Keratinocyte (primary cell): ENCODE data around the gene COPA. TPM values are rescaled to one million over a fixed set of nuclear protein-coding genes. Genes with fewer than 3 reads are reported as not detected.

Experiments
- DNase-seq: peaks from one replicate; pipeline ENCODE4 v3.0.0-alpha.2; 2011; ENCODE audit warnings: low read depth, missing footprints, low spot score
- FAIRE-seq: peaks from 2 replicates; lab custom pipeline; 2011; peaks lifted over from hg19 to GRCh38; lab: Jason Lieb, UNC
- H2AFZ ChIP-seq: 2 replicates; pipeline ENCODE4 v1.6.0; 2012; ENCODE audit warnings: low read length, control low read depth, inconsistent platforms; ENCODE audit not compliant: control insufficient read depth
- H3K27ac ChIP-seq: 2 replicates; pipeline ENCODE4 v1.5.1; 2011; ENCODE audit warnings: low read length; ENCODE audit not compliant: control insufficient read depth, insufficient read depth
- H3K27me3 ChIP-seq: 3 replicates; pipeline ENCODE4 v1.6.0; 2011; ENCODE audit warnings: low read length; ENCODE audit not compliant: control insufficient read depth, insufficient read depth; ENCODE audit errors: extremely low read depth
- H3K36me3 ChIP-seq, 2 experiments: 2 replicates in 1 of 2; 3 replicates in 1 of 2; pipeline ENCODE4 v1.5.1; 2011; ENCODE audit warnings: low read length in 2 of 2, mild to moderate bottlenecking in 1 of 2; ENCODE audit not compliant: control insufficient read depth in 2 of 2, insufficient read depth in 2 of 2; ENCODE audit errors: extremely low read depth in 1 of 2
- H3K4me1 ChIP-seq: 3 replicates; pipeline ENCODE4 v1.5.1; 2011; ENCODE audit warnings: low read length; ENCODE audit not compliant: control insufficient read depth, insufficient read depth; ENCODE audit errors: extremely low read depth
- H3K4me2 ChIP-seq: 3 replicates; pipeline ENCODE4 v1.6.0; 2011; ENCODE audit warnings: low read depth, low read length; ENCODE audit not compliant: control insufficient read depth, insufficient read depth; ENCODE audit errors: extremely low read depth
- H3K4me3 ChIP-seq, 3 experiments: fragments of 200-600 bp in 1 of 3; sonication (generic) in 1 of 3; 2 replicates in 2 of 3; 3 replicates in 1 of 3; pipeline ENCODE4 v1.5.1; 2011 to 2016; ENCODE audit warnings: low read length in 3 of 3, mild to moderate bottlenecking in 3 of 3, control low read depth in 2 of 3, inconsistent platforms in 1 of 3, low read depth in 1 of 3, mixed read lengths in 1 of 3, mixed run types in 1 of 3, moderate library complexity in 1 of 3; ENCODE audit not compliant: control insufficient read depth in 2 of 3, insufficient read depth in 2 of 3; ENCODE audit errors: extremely low read depth in 1 of 3
- H3K79me2 ChIP-seq: 2 replicates; pipeline ENCODE4 v1.6.0; 2012; ENCODE audit warnings: low read length; ENCODE audit not compliant: control insufficient read depth, insufficient read depth
- H3K9ac ChIP-seq: 3 replicates; pipeline ENCODE4 v1.6.0; 2011; ENCODE audit warnings: low read length; ENCODE audit not compliant: control insufficient read depth, insufficient read depth; ENCODE audit errors: extremely low read depth
- H3K9me1 ChIP-seq: 3 replicates; pipeline ENCODE4 v1.6.0; 2011; ENCODE audit warnings: low read length; ENCODE audit not compliant: control insufficient read depth, insufficient read depth; ENCODE audit errors: extremely low read depth
- H3K9me3 ChIP-seq: 2 replicates; pipeline ENCODE4 v1.5.1; 2012; ENCODE audit warnings: low read depth, low read length; ENCODE audit not compliant: control insufficient read depth
- H4K20me1 ChIP-seq: 3 replicates; pipeline ENCODE4 v1.6.0; 2011; ENCODE audit warnings: low read length; ENCODE audit not compliant: control insufficient read depth, insufficient read depth; ENCODE audit errors: extremely low read depth
- CTCF ChIP-seq, 3 experiments: IDR thresholded peaks in 1 of 3; conservative IDR thresholded peaks in 1 of 3; optimal IDR thresholded peaks in 1 of 3; 2 replicates in 2 of 3; 3 replicates in 1 of 3; pipeline versions ENCODE3 to v1.5.1; 2011; ENCODE audit warnings: low read length in 3 of 3, mild to moderate bottlenecking in 3 of 3, moderate library complexity in 2 of 3, control low read depth in 1 of 3, inconsistent platforms in 1 of 3; ENCODE audit not compliant: insufficient read depth in 2 of 3; ENCODE audit errors: extremely low read depth in 1 of 3
- EZH2 ChIP-seq: IDR thresholded peaks from one replicate; pipeline ENCODE4 v1.6.1; 2012; ENCODE audit warnings: inconsistent platforms, mild to moderate bottlenecking, low read length, moderate library complexity
- dilution Hi-C: fragments of 300-500 bp; cut with MboI; formaldehyde crosslinking; loops from one replicate; pipeline ENCODE4 v1.7.0; 2020; ENCODE audit warnings: low sequenced_read_pairs; ENCODE audit not compliant: extremely low pct_ligation_motif_present
- polyA plus RNA-seq, 5 experiments: library from polyadenylated mRNA; depleted of rRNA in 3 of 5; stranded (reverse) in 3 of 5; stranded (forward) in 1 of 5; unstranded in 1 of 5; fragments of >200 nt; gene quantifications; 1 replicate in 1 of 5; 2 replicates in 3 of 5; 3 replicates in 1 of 5; pipeline versions ENCODE4 v1.2.1 to v1.2.3, GENCODE V29; 2011 to 2012; ENCODE audit warnings: missing spikeins in 2 of 5, low read depth in 1 of 5, low replicate concordance in 1 of 5
- small RNA-seq, 3 experiments: library from RNA; depleted of rRNA; stranded (forward); fragments of <200 nt; gene quantifications; one replicate each; pipeline ENCODE3, GENCODE V24; 2012; ENCODE audit warnings: low read depth in 3 of 3, low replicate concordance in 1 of 3; ENCODE audit not compliant: insufficient read length in 3 of 3

The COPA gene
- polyA plus RNA-seq, 1 donor (not counting 4 experiments of a cell fraction or from before 2014, with no cell fraction given), result 169 TPM

- Histone ChIP-seq H3K79me2 (peaks cover 1% of the 10 kb centered on the region), H3K9me3 (no peaks in the 10 kb centered on the region), H3K27me3 (no peaks in the 10 kb centered on the region), H3K9ac (no peak overlapping the region), H2AFZ (no peak overlapping the region), H3K9me1 (no peaks in the 10 kb centered on the region), H3K36me3 (peaks cover 17 to 27% of the 10 kb centered on the region in 2 experiments), H3K4me2 (no peak overlapping the region), H3K4me3 (no peak overlapping the region), H3K4me1 (no peaks in the 10 kb centered on the region), H4K20me1 (no peaks in the 10 kb centered on the region), H3K27ac (no peak overlapping the region)
- TF ChIP-seq CTCF (optimal IDR thresholded peaks at IDR 0.05 in 1 of 3, IDR thresholded peaks at IDR 0.05 in 1 of 3, conservative IDR thresholded peaks at IDR 0.05 in 1 of 3; ENCODE audit: extremely low read depth in 1 of 3, insufficient read depth in 2 of 3, low read length in 3 of 3), result no peak
- TF ChIP-seq EZH2, result no peak
- dilution Hi-C loops, result no loop called here
- DNase-seq, result no peak
- no peak for FAIRE-seq
Observed at GRCh38 chr1:160239582-160240299, 103.3 kb downstream of the COPA start.

Small RNAs within 50 kb of the gene (small RNA-seq; reads per million reads assigned to genes)
- gene RF00019 (0 reads per million in 3 experiments), gene RNU4-42P (0 reads per million in 3 experiments)

Other genes with a start within 250 kb of the COPA start
- 16.5 to 32.6 TPM (median 20.6 TPM) in 3 replicates for gene IGSF8, start 244.6 kb downstream of the COPA start, polyA plus RNA-seq
- gene ATP1A2, start 227.5 kb downstream of the COPA start, polyA plus RNA-seq, result 0.01 to 0.06 TPM in 2 of 3 replicates, not detected in the other
- not detected in 3 replicates for gene ATP1A4, start 191.6 kb downstream of the COPA start, polyA plus RNA-seq
- not detected in 3 replicates for gene CASQ1, start 152.7 kb downstream of the COPA start, polyA plus RNA-seq
- 367 to 495 TPM (median 484 TPM) in 3 replicates for gene PEA15, start 137.9 kb downstream of the COPA start, polyA plus RNA-seq
- 59.5 to 83.1 TPM (median 81.2 TPM) in 3 replicates for gene DCAF8, start 80.7 kb downstream of the COPA start, polyA plus RNA-seq
- gene PEX19, start 58.1 kb downstream of the COPA start, polyA plus RNA-seq, result 40.6 to 48.7 TPM (median 44.3 TPM) in 3 replicates
- 111 to 150 TPM (median 112 TPM) in 3 replicates for gene NCSTN, start 133 bp upstream of the COPA start, polyA plus RNA-seq
- gene NHLH1, start 23.8 kb upstream of the COPA start, polyA plus RNA-seq, result 0.10 to 0.17 TPM (median 0.13 TPM) in 3 replicates
- 10.9 to 17.6 TPM (median 11.4 TPM) in 3 replicates for gene VANGL2, start 57.3 kb upstream of the COPA start, polyA plus RNA-seq
- 0.03 TPM in 1 of 3 replicates, not detected in the others for gene SLAMF6, start 180.0 kb upstream of the COPA start, polyA plus RNA-seq
- 0.01 TPM in 1 of 3 replicates, not detected in the others for gene CD84, start 236.2 kb upstream of the COPA start, polyA plus RNA-seq